Activated CD8-positive, alpha-beta T cell treated with anti-CD3 and anti-CD28 coated beads for 36 hours (primary cell): ENCODE results near the gene TUBGCP3. TPM values are rescaled to one million over a fixed set of nuclear protein-coding genes. Genes with fewer than 3 reads are reported as not detected.
"Not testable (repeated sequence)": the region's sequence is repeated elsewhere in the genome, so short reads cannot be mapped to it uniquely, and the experiment has no call there.

Experiments used
- ATAC-seq: fragments of 200-7000 bp; cut with Tn5 transposase; one replicate; pipeline ENCODE4 v1.10.0; 2021; ENCODE audit warnings: mild to moderate bottlenecking, moderate library complexity
- CTCF ChIA-PET: fragments of 350-600 bp; sonication (Branson Sonifier 250); formaldehyde crosslinking; loops from one replicate; lab custom pipeline; 2021; ENCODE audit warnings: antibody characterized with exemption; lab: Charles Lee
- POLR2A ChIA-PET: fragments of 350-600 bp; sonication (Branson Sonifier 250); formaldehyde crosslinking; loops from one replicate; lab custom pipeline; 2021; ENCODE audit warnings: antibody characterized with exemption; lab: Charles Lee
- DNase-seq: peaks from one replicate; pipeline ENCODE4 v3.0.0-alpha.2; 2020
- H3K27ac Mint-ChIP-seq: one replicate; pipeline ENCODE4 v1.8.0; 2021; ENCODE audit warnings: mild to moderate bottlenecking, mixed read lengths
- H3K27me3 Mint-ChIP-seq: one replicate; pipeline ENCODE4 v1.8.0; 2021; ENCODE audit warnings: mixed read lengths
- H3K36me3 Mint-ChIP-seq: one replicate; pipeline ENCODE4 v1.8.0; 2021; ENCODE audit warnings: low read depth, mixed read lengths
- H3K4me1 Mint-ChIP-seq: one replicate; pipeline ENCODE4 v1.8.0; 2021; ENCODE audit warnings: low read depth, mixed read lengths
- H3K4me3 Mint-ChIP-seq: one replicate; pipeline ENCODE4 v1.8.0; 2021; ENCODE audit warnings: mild to moderate bottlenecking, moderate library complexity, mixed read lengths
- H3K9me3 Mint-ChIP-seq: one replicate; pipeline ENCODE4 v1.8.0; 2021; ENCODE audit warnings: mixed read lengths
- intact Hi-C: fragments of 100-400 bp; cut with micrococcal nuclease; formaldehyde crosslinking; loops from one replicate; pipeline ENCODE4 v1.10.0; 2022
- total RNA-seq, 2 experiments: library from RNA; stranded (reverse); gene quantifications; one replicate each; pipeline ENCODE4 v1.2.3, GENCODE V29; 2021
- TF ChIP-seq, protein P1 (sequence below): fragments of 200-600 bp; IDR thresholded peaks from one replicate; pipeline ENCODE4 v1.8.0; 2022; ENCODE audit warnings: antibody characterized with exemption, mild to moderate bottlenecking

Gene TUBGCP3
- total RNA-seq, 2 experiments from 2014 or later: 51.6 to 57.1 TPM

DNA sequence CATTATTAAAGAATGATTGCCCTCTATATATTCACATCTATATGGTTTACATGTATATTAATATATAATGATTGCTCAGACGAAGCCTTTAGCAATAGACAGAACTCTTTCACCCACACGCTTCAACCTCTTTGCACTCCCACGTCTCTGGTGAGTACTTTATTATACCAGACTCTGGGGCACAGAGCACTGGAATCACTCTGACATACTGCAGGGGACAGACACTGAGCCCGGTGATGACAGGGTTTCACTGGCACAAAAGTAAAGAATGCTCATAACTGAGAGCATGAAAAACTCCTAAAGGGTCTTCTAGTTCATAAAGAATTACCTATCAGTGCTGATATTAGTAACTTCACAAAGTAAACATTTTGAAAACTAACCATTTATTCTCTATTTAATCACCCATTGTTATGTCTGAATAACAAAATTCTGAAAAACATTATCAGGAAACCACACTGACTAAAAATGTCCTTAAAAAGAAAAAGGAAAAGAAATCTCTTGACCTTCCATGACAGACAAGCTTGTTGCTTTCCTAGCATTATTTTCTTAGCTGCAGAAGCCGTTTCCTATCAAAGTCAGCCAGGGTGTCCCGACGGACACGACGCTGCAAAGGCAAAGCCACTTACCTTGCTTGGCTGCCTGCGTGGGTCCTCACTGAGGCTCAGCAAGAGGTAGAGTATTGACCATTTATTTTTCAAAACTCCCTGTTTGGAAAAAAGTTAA, 29.1 kb downstream of the TUBGCP3 start:
- CTCF ChIA-PET: interaction anchor here (1.3 kb wide), 1 partner anchor 47 kb away, joined by 3 read pairs; no protein-coding TSS in a partner anchor
- ATAC-seq: no peak
- H3K36me3 Mint-ChIP-seq: peaks cover 54% of the 10 kb centered on the region

DNA sequence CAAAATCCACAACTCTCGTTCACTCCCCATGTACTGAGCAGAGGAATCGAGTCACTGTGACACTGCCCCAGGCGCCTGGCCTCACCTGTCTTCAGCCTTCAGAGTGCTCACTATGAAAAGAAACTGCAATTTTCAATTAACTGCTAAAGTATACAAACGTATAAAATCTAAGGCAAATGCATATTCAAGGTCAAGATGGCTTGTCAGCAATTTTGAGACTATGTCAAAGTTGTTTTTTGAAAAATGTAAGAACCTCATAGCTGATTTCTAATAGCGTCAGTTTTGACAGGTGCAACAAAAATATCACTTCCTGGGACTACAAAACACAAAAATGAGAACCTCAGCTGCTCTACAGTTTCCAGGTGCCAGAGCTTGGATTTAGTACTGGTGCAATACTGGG, 31.4 kb downstream of the TUBGCP3 start:
- H3K4me1 Mint-ChIP-seq: no peaks in the 10 kb centered on the region
- DNase-seq: no peak
- no peak for ATAC-seq
- intact Hi-C loops: no loop called here
- TF ChIP-seq, protein P1, sequence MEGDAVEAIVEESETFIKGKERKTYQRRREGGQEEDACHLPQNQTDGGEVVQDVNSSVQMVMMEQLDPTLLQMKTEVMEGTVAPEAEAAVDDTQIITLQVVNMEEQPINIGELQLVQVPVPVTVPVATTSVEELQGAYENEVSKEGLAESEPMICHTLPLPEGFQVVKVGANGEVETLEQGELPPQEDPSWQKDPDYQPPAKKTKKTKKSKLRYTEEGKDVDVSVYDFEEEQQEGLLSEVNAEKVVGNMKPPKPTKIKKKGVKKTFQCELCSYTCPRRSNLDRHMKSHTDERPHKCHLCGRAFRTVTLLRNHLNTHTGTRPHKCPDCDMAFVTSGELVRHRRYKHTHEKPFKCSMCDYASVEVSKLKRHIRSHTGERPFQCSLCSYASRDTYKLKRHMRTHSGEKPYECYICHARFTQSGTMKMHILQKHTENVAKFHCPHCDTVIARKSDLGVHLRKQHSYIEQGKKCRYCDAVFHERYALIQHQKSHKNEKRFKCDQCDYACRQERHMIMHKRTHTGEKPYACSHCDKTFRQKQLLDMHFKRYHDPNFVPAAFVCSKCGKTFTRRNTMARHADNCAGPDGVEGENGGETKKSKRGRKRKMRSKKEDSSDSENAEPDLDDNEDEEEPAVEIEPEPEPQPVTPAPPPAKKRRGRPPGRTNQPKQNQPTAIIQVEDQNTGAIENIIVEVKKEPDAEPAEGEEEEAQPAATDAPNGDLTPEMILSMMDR: no peak
- H3K9me3 Mint-ChIP-seq: no peaks in the 10 kb centered on the region
- ChIA-PET CTCF (no interaction called here), POLR2A (interaction anchor here (2.5 kb wide), 1 partner anchor 12 kb away, joined by 8 read pairs; no protein-coding TSS in a partner anchor)
- no peaks in the 10 kb centered on the region for H3K27me3 Mint-ChIP-seq
- H3K4me3 Mint-ChIP-seq: no peak overlapping the region
- peaks cover 60% of the 10 kb centered on the region for H3K36me3 Mint-ChIP-seq
- H3K27ac Mint-ChIP-seq: no peak overlapping the region

More for the DNA sequence above, 29.1 kb downstream of the TUBGCP3 start:
- Mint-ChIP-seq H3K4me1 (peaks cover 2% of the 10 kb centered on the region), H3K9me3 (no peaks in the 10 kb centered on the region), H3K27me3 (no peaks in the 10 kb centered on the region), H3K4me3 (no peak overlapping the region), H3K27ac (no peak overlapping the region)
- DNase-seq: no peak
- TF ChIP-seq, protein P1: no peak
- POLR2A ChIA-PET: no interaction called here
- intact Hi-C loops: no loop called here

DNA sequence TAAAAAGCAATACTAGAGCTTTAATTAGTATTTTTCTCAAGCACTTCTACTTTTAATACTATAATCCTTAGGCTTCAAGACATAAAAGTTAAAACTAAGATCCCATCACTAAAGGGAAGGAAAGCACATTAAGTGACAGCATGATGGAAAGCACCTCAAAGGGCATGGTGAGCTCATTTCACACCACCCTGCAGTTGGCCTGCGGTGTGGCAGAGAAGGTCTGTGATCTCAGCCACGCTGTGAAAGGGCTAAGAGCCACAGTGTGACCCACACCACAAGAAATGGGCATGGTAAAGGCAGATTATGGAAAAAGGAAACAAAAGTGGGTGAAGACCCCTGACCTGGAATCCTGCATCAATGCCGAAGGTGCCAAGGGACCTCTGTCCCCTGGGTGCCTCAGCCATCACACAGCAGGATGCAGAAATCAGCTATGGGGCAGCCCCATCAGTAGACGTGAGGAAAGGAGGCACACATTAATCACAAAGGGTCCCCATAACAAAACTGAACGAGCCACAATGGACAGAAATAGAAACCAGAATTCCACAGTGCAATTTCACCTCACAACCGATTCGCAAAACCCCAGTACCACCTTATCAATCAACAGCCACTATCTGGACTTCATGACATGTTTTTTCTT, 33.6 kb downstream of the TUBGCP3 start:
- ChIA-PET POLR2A (interaction anchor here (0.6 to 2.5 kb wide), 3 partner anchors 15 to 714 kb away, joined by 3 to 8 read pairs (median 4); no protein-coding TSS in a partner anchor), CTCF (interaction anchor here (1.6 kb wide), 1 partner anchor 51 kb away, joined by 7 read pairs; no protein-coding TSS in a partner anchor)
- Mint-ChIP-seq H3K4me1 (no peaks in the 10 kb centered on the region), H3K9me3 (no peaks in the 10 kb centered on the region), H3K36me3 (peaks cover 64% of the 10 kb centered on the region), H3K4me3 (no peak overlapping the region), H3K27me3 (no peaks in the 10 kb centered on the region), H3K27ac (no peak overlapping the region)
- intact Hi-C loops: no loop called here
- no peak for DNase-seq
- peak; percentile 37 for ATAC-seq
- TF ChIP-seq, protein P1: no peak

DNA sequence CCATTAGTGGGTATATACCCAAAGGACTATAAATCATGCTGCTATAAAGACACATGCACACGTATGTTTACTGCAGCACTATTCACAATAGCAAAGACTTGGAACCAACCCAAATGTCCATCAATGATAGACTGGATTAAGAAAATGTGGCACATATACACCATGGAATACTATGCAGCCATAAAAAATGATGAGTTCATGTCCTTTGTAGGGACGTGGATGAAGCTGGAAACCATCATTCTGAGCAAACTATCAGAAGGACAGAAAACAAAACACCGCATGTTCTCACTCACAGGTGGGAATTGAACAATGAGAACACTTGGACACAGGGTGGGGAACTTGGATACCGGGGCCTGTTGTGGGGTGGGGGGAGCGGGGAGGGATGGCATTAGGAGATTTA, 39.0 kb downstream of the TUBGCP3 start:
- peaks cover 78% of the 10 kb centered on the region for H3K36me3 Mint-ChIP-seq
- DNase-seq, H3K27ac Mint-ChIP-seq, POLR2A ChIA-PET, CTCF ChIA-PET, intact Hi-C loops, H3K4me1 Mint-ChIP-seq, ATAC-seq, H3K9me3 Mint-ChIP-seq, H3K27me3 Mint-ChIP-seq, H3K4me3 Mint-ChIP-seq: not testable (repeated sequence)

DNA sequence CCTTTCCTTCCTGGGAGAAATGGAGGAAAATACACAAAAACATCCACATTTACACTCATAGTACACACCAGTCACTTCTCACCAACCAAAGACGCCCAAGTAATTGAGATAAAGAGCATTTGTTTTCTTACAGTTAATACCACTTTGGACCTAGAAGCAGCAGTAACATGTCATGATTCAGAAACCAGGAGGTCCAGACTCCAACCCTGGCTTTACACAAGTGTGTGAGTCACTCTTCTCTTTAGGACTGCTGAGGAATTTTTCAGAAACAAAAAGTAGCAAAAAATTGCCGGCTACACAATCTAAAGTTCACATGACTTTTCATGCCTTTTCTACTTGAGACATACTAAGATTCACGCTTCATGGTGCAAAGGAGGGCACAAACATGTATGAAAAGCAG, 42.1 kb downstream of the TUBGCP3 start:
- Mint-ChIP-seq H3K9me3 (no peaks in the 10 kb centered on the region), H3K27me3 (no peaks in the 10 kb centered on the region), H3K27ac (no peak overlapping the region)

More for the DNA sequence above, 42.1 kb downstream of the TUBGCP3 start:
- intact Hi-C loops: no loop called here
- Mint-ChIP-seq H3K36me3 (peaks cover 58% of the 10 kb centered on the region), H3K4me1 (no peaks in the 10 kb centered on the region), H3K4me3 (no peak overlapping the region)
- POLR2A ChIA-PET: no interaction called here
- TF ChIP-seq, protein P1: no peak
- DNase-seq (no peak), ATAC-seq (no peak)
- CTCF ChIA-PET: no interaction called here
